SK-N-SH (cell line): ENCODE measurements around the gene NCAM1. TPM values are rescaled to one million over a fixed set of nuclear protein-coding genes. Genes with fewer than 3 reads are reported as not detected.

Source experiments
- CTCF ChIA-PET: fragments of 300-600, 350-600 bp; formaldehyde crosslinking; extraction: SDS; loops from one replicate; lab custom pipeline; 2021; lab: Yijun Ruan, JAX
- POLR2A ChIA-PET: fragments of 350-600 bp; sonication (Branson Sonifier 250); formaldehyde crosslinking; extraction: SDS; loops from one replicate; lab custom pipeline; 2020; ENCODE audit warnings: antibody characterized with exemption, inconsistent platforms; lab: Yijun Ruan, JAX
- DNase-seq: peaks from one replicate; pipeline ENCODE4 v3.0.0; 2012
- H2AFZ ChIP-seq: fragments of 200-600 bp; sonication (generic); 2 replicates; pipeline ENCODE4 v1.8.1; 2016; ENCODE audit warnings: antibody characterized with exemption, mild to moderate bottlenecking, low read depth
- H3F3A ChIP-seq: fragments of 200-600 bp; sonication (generic); replicated peaks from 2 replicates; pipeline ENCODE3; 2016; ENCODE audit warnings: antibody characterized with exemption, mild to moderate bottlenecking; ENCODE audit not compliant: insufficient read depth
- H3K27ac ChIP-seq, 2 experiments: fragments of 200-500 bp in 1 of 2; fragments of 200-600 bp in 1 of 2; sonication (Bioruptor generic) in 1 of 2; sonication (generic), shearing (Covaris generic) in 1 of 2; 2 replicates each; pipeline versions ENCODE4 v1.5.1 to v1.6.1; 2014 to 2016; ENCODE audit warnings: low read depth in 2 of 2, inconsistent platforms in 1 of 2, low read length in 1 of 2, mild to moderate bottlenecking in 1 of 2, mixed read lengths in 1 of 2
- H3K27me3 ChIP-seq: fragments of 200-600 bp; sonication (generic), shearing (Covaris generic); 2 replicates; pipeline ENCODE4 v1.6.1; 2016; ENCODE audit warnings: mixed run types; ENCODE audit not compliant: insufficient read depth
- H3K36me3 ChIP-seq, 2 experiments: fragments of 200-500 bp in 1 of 2; fragments of 200-600 bp in 1 of 2; sonication (Bioruptor generic) in 1 of 2; sonication (generic) in 1 of 2; replicated peaks in 1 of 2; 2 replicates each; pipeline versions ENCODE3 to v1.5.1; 2014 to 2016; ENCODE audit warnings: low read length in 1 of 2, mild to moderate bottlenecking in 1 of 2; ENCODE audit not compliant: insufficient read depth in 2 of 2, control insufficient read depth in 1 of 2
- H3K4me1 ChIP-seq, 2 experiments: fragments of 200-500 bp in 1 of 2; fragments of 200-600 bp in 1 of 2; sonication (Bioruptor generic) in 1 of 2; sonication (generic), shearing (Covaris generic) in 1 of 2; 2 replicates each; pipeline versions ENCODE4 v1.5.1 to v1.6.1; 2014 to 2016; ENCODE audit warnings: low read depth in 1 of 2, low read length in 1 of 2, mixed run types in 1 of 2; ENCODE audit not compliant: insufficient read depth in 2 of 2, control insufficient read depth in 1 of 2
- H3K4me2 ChIP-seq: fragments of 200-600 bp; sonication (generic), shearing (Covaris generic); 2 replicates; pipeline ENCODE4 v1.6.1; 2017; ENCODE audit warnings: mixed run types
- H3K4me3 ChIP-seq, 2 experiments: fragments of 200-500 bp in 1 of 2; fragments of 200-600 bp in 1 of 2; sonication (Bioruptor generic) in 1 of 2; sonication (generic), shearing (Covaris generic) in 1 of 2; 2 replicates each; pipeline versions ENCODE4 v1.5.1 to v1.8.1; 2014 to 2016; ENCODE audit warnings: low read depth in 2 of 2, inconsistent platforms in 1 of 2, low read length in 1 of 2, mild to moderate bottlenecking in 1 of 2, mixed read lengths in 1 of 2, moderate library complexity in 1 of 2
- H3K79me2 ChIP-seq: fragments of 200-600 bp; sonication (generic); 2 replicates; pipeline ENCODE4 v1.8.1; 2017; ENCODE audit warnings: mild to moderate bottlenecking; ENCODE audit not compliant: insufficient read depth
- H3K9ac ChIP-seq: fragments of 200-600 bp; sonication (generic); 2 replicates; pipeline ENCODE4 v1.6.1; 2017; ENCODE audit warnings: mixed run types
- H3K9me2 ChIP-seq: fragments of 200-600 bp; sonication (generic); 2 replicates; pipeline ENCODE4 v1.6.1; 2017; ENCODE audit warnings: mixed run types
- H3K9me3 ChIP-seq: fragments of 200-600 bp; sonication (generic); 2 replicates; pipeline ENCODE4 v1.6.1; 2017; ENCODE audit warnings: mixed run types, mild to moderate bottlenecking, moderate library complexity
- H4K20me1 ChIP-seq: fragments of 200-600 bp; sonication (generic); 2 replicates; pipeline ENCODE4 v1.6.1; 2017; ENCODE audit warnings: mild to moderate bottlenecking, mixed run types; ENCODE audit not compliant: insufficient read depth
- EP300 ChIP-seq, 2 experiments: IDR thresholded peaks; 2 replicates each; pipeline versions ENCODE4 v1.4.0 to v1.6.1; 2012; ENCODE audit warnings: borderline replicate concordance in 1 of 2, low read depth in 1 of 2, low read length in 1 of 2
- GATA2 ChIP-seq: sonication (generic); formaldehyde crosslinking; IDR thresholded peaks from 2 replicates; pipeline ENCODE4 v1.5.0; 2020; ENCODE audit warnings: mild to moderate bottlenecking, missing genetic modification reagents
- MEF2A ChIP-seq: IDR thresholded peaks from 2 replicates; pipeline ENCODE4 v1.4.0; 2012; ENCODE audit warnings: low read depth, borderline replicate concordance
- NRF1 ChIP-seq: IDR thresholded peaks from 2 replicates; pipeline ENCODE4 v1.6.1; 2012; ENCODE audit warnings: low read depth, mild to moderate bottlenecking, low read length
- RAD21 ChIP-seq: IDR thresholded peaks from 2 replicates; pipeline ENCODE4 v1.6.1; 2012; ENCODE audit warnings: mild to moderate bottlenecking, low read length
- RCOR1 ChIP-seq: fragments of 150-350 bp; IDR thresholded peaks from 2 replicates; pipeline ENCODE4 v1.6.1; 2017; ENCODE audit warnings: antibody characterized with exemption, low read length
- REST ChIP-seq: IDR thresholded peaks from 2 replicates; pipeline ENCODE4 v1.6.1; 2012; ENCODE audit warnings: mild to moderate bottlenecking, low read depth, low read length, moderate library complexity
- RXRA ChIP-seq: IDR thresholded peaks from 2 replicates; pipeline ENCODE4 v1.4.0; 2012; ENCODE audit warnings: low read depth, mild to moderate bottlenecking, borderline replicate concordance
- SIN3A ChIP-seq: IDR thresholded peaks from 2 replicates; pipeline ENCODE4 v1.6.1; 2012; ENCODE audit warnings: low read depth, mild to moderate bottlenecking, low read length, moderate library complexity, borderline replicate concordance
- TAF1 ChIP-seq: IDR thresholded peaks from 2 replicates; pipeline ENCODE4 v1.6.1; 2012; ENCODE audit warnings: low read depth, mild to moderate bottlenecking, low read length, moderate library complexity, borderline replicate concordance
- TEAD4 ChIP-seq: IDR thresholded peaks from 2 replicates; pipeline ENCODE4 v1.4.0; 2012; ENCODE audit warnings: mild to moderate bottlenecking, borderline replicate concordance; ENCODE audit not compliant: insufficient read depth
- USF1 ChIP-seq: IDR thresholded peaks from 2 replicates; pipeline ENCODE4 v1.4.0; 2012; ENCODE audit warnings: low read depth, borderline replicate concordance
- WGBS: methylation state at CpG from one replicate; pipeline ENCODE4 v1.1.6; 2017; ENCODE audit warnings: low lambda C conversion rate; 5-methylcytosine and 5-hydroxymethylcytosine counted together
- polyA plus RNA-seq, 3 experiments: library from polyadenylated mRNA; depleted of rRNA; stranded (reverse); fragments of >200 nt; gene quantifications; 2 replicates each; pipeline ENCODE4 v1.2.3, GENCODE V29; 2012
- TF ChIP-seq, protein P1 (sequence below): fragments of 150-350 bp; IDR thresholded peaks from 2 replicates; pipeline ENCODE4 v1.6.1; 2017; ENCODE audit warnings: antibody characterized with exemption, low read length, low read depth, borderline replicate concordance

Gene NCAM1
- polyA plus RNA-seq, 1 of the 3 experiments (the other 2 are of a cell fraction) = 19.4 TPM

GRCh38 chr11:113018913-113019312, 57.7 kb downstream of the NCAM1 start:
- no peaks in the 10 kb centered on the region for H3K9me2 ChIP-seq
- WGBS = 76% methylated on average over 5 of the region's 5 CpGs
- CTCF ChIA-PET = no interaction called here
- H2AFZ ChIP-seq = no peak overlapping the region
- H3K9me3 ChIP-seq = no peaks in the 10 kb centered on the region
- DNase-seq = no peak
- peaks cover 8 to 19% of the 10 kb centered on the region in 2 experiments; a peak in 3 of 4 replicates for H3K4me1 ChIP-seq
- no peak overlapping the region for H3K4me2 ChIP-seq
- H3K9ac ChIP-seq = no peak overlapping the region
- no peaks in the 10 kb centered on the region for H3K27me3 ChIP-seq
- no peaks in the 10 kb centered on the region for H3K36me3 ChIP-seq
- H3F3A ChIP-seq = no peaks in the 10 kb centered on the region
- no peaks in the 10 kb centered on the region for H4K20me1 ChIP-seq
- POLR2A ChIA-PET = no interaction called here
- no peaks in the 10 kb centered on the region for H3K79me2 ChIP-seq
- H3K27ac ChIP-seq = no peak overlapping the region
- no peak overlapping the region for H3K4me3 ChIP-seq
- no peak for TF ChIP-seq USF1
- TF ChIP-seq, protein P1, sequence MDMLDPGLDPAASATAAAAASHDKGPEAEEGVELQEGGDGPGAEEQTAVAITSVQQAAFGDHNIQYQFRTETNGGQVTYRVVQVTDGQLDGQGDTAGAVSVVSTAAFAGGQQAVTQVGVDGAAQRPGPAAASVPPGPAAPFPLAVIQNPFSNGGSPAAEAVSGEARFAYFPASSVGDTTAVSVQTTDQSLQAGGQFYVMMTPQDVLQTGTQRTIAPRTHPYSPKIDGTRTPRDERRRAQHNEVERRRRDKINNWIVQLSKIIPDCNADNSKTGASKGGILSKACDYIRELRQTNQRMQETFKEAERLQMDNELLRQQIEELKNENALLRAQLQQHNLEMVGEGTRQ = no peak
- no peak for TF ChIP-seq GATA2 (CRISPR knock-in tag)
- no peak for TF ChIP-seq TEAD4
- TF ChIP-seq RXRA = no peak
- TF ChIP-seq RAD21 = no peak
- no peak for TF ChIP-seq NRF1

- TF ChIP-seq MEF2A (no peak), RCOR1 (no peak), SIN3A (no peak), TAF1 (no peak), EP300 (IDR thresholded peaks at IDR 0.05; ENCODE audit: borderline replicate concordance in 1 of 2, low read depth in 1 of 2, low read length in 1 of 2) (no peak), REST (no peak)
- TF ChIP-seq, protein P1 = no peak
- CTCF ChIA-PET = no interaction called here
- H3K4me2 ChIP-seq = no peak overlapping the region
- peaks cover 0 to 11% of the 10 kb centered on the region in 2 experiments; a peak in 3 of 4 replicates for H3K4me1 ChIP-seq
- H3K79me2 ChIP-seq = no peaks in the 10 kb centered on the region
- no peaks in the 10 kb centered on the region for H3F3A ChIP-seq
- DNase-seq = no peak
- no peaks in the 10 kb centered on the region for H3K36me3 ChIP-seq
- H3K27ac ChIP-seq = no peak overlapping the region
- no peaks in the 10 kb centered on the region for H3K9me2 ChIP-seq
- no peaks in the 10 kb centered on the region for H3K9me3 ChIP-seq
- H3K4me3 ChIP-seq = no peak overlapping the region
- POLR2A ChIA-PET = no interaction called here
- 78% methylated on average over 4 of the region's 4 CpGs for WGBS
- no peak overlapping the region for H3K9ac ChIP-seq
- no peaks in the 10 kb centered on the region for H3K27me3 ChIP-seq
- no peaks in the 10 kb centered on the region for H4K20me1 ChIP-seq
- no peak overlapping the region for H2AFZ ChIP-seq
These were observed 58.5 kb downstream of the NCAM1 start for GRCh38 chr11:113019711-113020110.
